Measurements from ENCODE around the gene HMGN4.
A peak's percentile ranks its signal among the peaks of the same experiment; 100 is the strongest.

The HMGN4 gene

GRCh38 chr6:26568601-26569432 lies 30.7 kb downstream of the HMGN4 start:
- peak; percentile 54 for TF ChIP-seq CTCF (IDR thresholded peaks at IDR 0.05; ENCODE audit: low read depth, low read length, missing control alignments)
- in situ Hi-C loops (cut with HindIII; ENCODE audit: low pct_ligation_motif_present, low sequenced_read_pairs) = no loop called here

GRCh38 chr6:26569433-26569764 lies 31.2 kb downstream of the HMGN4 start:
- no peaks in the 10 kb centered on the region for H3K36me3 ChIP-seq (replicated peaks)
- no peaks in the 10 kb centered on the region for H3K27me3 ChIP-seq (replicated peaks)
- no peak for TF ChIP-seq CTCF (IDR thresholded peaks at IDR 0.05; ENCODE audit: low read depth, low read length, missing control alignments)
- H3K4me3 ChIP-seq (ENCODE audit: low read depth, low read length) = peak overlapping the region; percentile 69
- in situ Hi-C loops (cut with HindIII; ENCODE audit: low pct_ligation_motif_present, low sequenced_read_pairs) = no loop called here
- no peak for DNase-seq
- no peak overlapping the region for H3K27ac ChIP-seq

More at GRCh38 chr6:26568601-26569432, 30.7 kb downstream of the HMGN4 start:
- peak; percentile 88 for DNase-seq
- no peak overlapping the region for H3K27ac ChIP-seq
- H3K4me3 ChIP-seq (ENCODE audit: low read depth, low read length) = peak overlapping the region; percentile 69
- H3K36me3 ChIP-seq (replicated peaks) = no peaks in the 10 kb centered on the region
- no peaks in the 10 kb centered on the region for H3K27me3 ChIP-seq (replicated peaks)

GRCh38 chr6:26570027-26570809 lies 32.1 kb downstream of the HMGN4 start:
- in situ Hi-C loops (cut with HindIII; ENCODE audit: low pct_ligation_motif_present, low sequenced_read_pairs) = no loop called here

GRCh38 chr6:26571592-26572296 lies 33.6 kb downstream of the HMGN4 start:
- in situ Hi-C loops (cut with HindIII; ENCODE audit: low pct_ligation_motif_present, low sequenced_read_pairs) = no loop called here
- Histone ChIP-seq H3K36me3 (replicated peaks) (no peaks in the 10 kb centered on the region), H3K4me3 (ENCODE audit: low read depth, low read length) (peak overlapping the region; percentile 70), H3K27ac (peak overlapping the region; percentile 36), H3K27me3 (replicated peaks) (no peaks in the 10 kb centered on the region)
- no peak for TF ChIP-seq CTCF (IDR thresholded peaks at IDR 0.05; ENCODE audit: low read depth, low read length, missing control alignments)
- DNase-seq = peak; percentile 79

More at GRCh38 chr6:26570027-26570809, 32.1 kb downstream of the HMGN4 start:
- H3K27ac ChIP-seq = no peak overlapping the region
- no peak for TF ChIP-seq CTCF (IDR thresholded peaks at IDR 0.05; ENCODE audit: low read depth, low read length, missing control alignments)
- no peak overlapping the region for H3K4me3 ChIP-seq (ENCODE audit: low read depth, low read length)
- H3K36me3 ChIP-seq (replicated peaks) = no peaks in the 10 kb centered on the region
- no peak for DNase-seq
- no peaks in the 10 kb centered on the region for H3K27me3 ChIP-seq (replicated peaks)

- peak; percentile 74 for DNase-seq
- Histone ChIP-seq H3K27me3 (replicated peaks) (no peaks in the 10 kb centered on the region), H3K27ac (no peak overlapping the region), H3K4me3 (ENCODE audit: low read depth, low read length) (no peak overlapping the region), H3K36me3 (replicated peaks) (no peaks in the 10 kb centered on the region)
- in situ Hi-C loops (cut with HindIII; ENCODE audit: low pct_ligation_motif_present, low sequenced_read_pairs) = no loop called here
- no peak for TF ChIP-seq CTCF (IDR thresholded peaks at IDR 0.05; ENCODE audit: low read depth, low read length, missing control alignments)
Measured at GRCh38 chr6:26575494-26575939, 37.4 kb downstream of the HMGN4 start.

Data from brain microvascular endothelial cell (primary cell).